HepG2 (cell line): Measurements from ENCODE around the gene ARHGEF39. TPM values are rescaled to one million over a fixed set of nuclear protein-coding genes. Genes with fewer than 3 reads are reported as not detected.

ENCODE experiments used
- ESRRA ChIP-seq: sonication (generic); formaldehyde crosslinking; IDR thresholded peaks from 2 replicates; pipeline ENCODE4 v1.5.1; 2020; ENCODE audit warnings: mild to moderate bottlenecking, low read depth, missing genetic modification reagents
- IKZF1 ChIP-seq: fragments of 450-650 bp; IDR thresholded peaks from 2 replicates; pipeline ENCODE4 v1.7.1; 2016
- IRX3 ChIP-seq: sonication (generic); formaldehyde crosslinking; IDR thresholded peaks from 2 replicates; pipeline ENCODE4 v1.8.1; 2023; ENCODE audit warnings: mild to moderate bottlenecking, low read depth, missing genetic modification reagents, borderline replicate concordance
- KLF6 ChIP-seq: IDR thresholded peaks from 2 replicates; pipeline ENCODE4 v1.8.0; 2016; ENCODE audit warnings: missing biosample characterization, missing genetic modification reagents
- REPIN1 ChIP-seq: sonication (generic); formaldehyde crosslinking; IDR thresholded peaks from 2 replicates; pipeline ENCODE4 v1.8.0; 2022; ENCODE audit warnings: missing genetic modification reagents, low read depth, mild to moderate bottlenecking, borderline replicate concordance
- SRF ChIP-seq: IDR thresholded peaks from 2 replicates; pipeline ENCODE4 v1.6.1; 2011; ENCODE audit warnings: mild to moderate bottlenecking, low read depth, low read length, moderate library complexity
- TAF1 ChIP-seq: sonication (generic); formaldehyde crosslinking; IDR thresholded peaks from 2 replicates; pipeline ENCODE4 v1.4.0; 2020; ENCODE audit warnings: missing genetic modification reagents
- TMF1 ChIP-seq: sonication (generic); formaldehyde crosslinking; IDR thresholded peaks from 2 replicates; pipeline ENCODE4 v1.8.1; 2022; ENCODE audit warnings: low read depth, missing genetic modification reagents
- ZNF260 ChIP-seq: sonication (generic); formaldehyde crosslinking; IDR thresholded peaks from 2 replicates; pipeline ENCODE4 v1.4.0; 2020; ENCODE audit warnings: missing genetic modification reagents, low read depth, mild to moderate bottlenecking, borderline replicate concordance
- ZNF326 ChIP-seq: sonication (generic); formaldehyde crosslinking; IDR thresholded peaks from 2 replicates; pipeline ENCODE4 v1.4.0; 2020; ENCODE audit warnings: missing genetic modification reagents, borderline replicate concordance
- ZNF343 ChIP-seq: sonication (generic); formaldehyde crosslinking; IDR thresholded peaks from 2 replicates; pipeline ENCODE4 v1.4.0; 2020; ENCODE audit warnings: mild to moderate bottlenecking, missing genetic modification reagents
- ZNF354B ChIP-seq: sonication (generic); formaldehyde crosslinking; IDR thresholded peaks from 2 replicates; pipeline ENCODE4 v1.8.0; 2022; ENCODE audit warnings: mild to moderate bottlenecking, missing genetic modification reagents
- ZNF367 ChIP-seq: sonication (generic); formaldehyde crosslinking; IDR thresholded peaks from 2 replicates; pipeline ENCODE4 v1.4.0; 2020; ENCODE audit warnings: missing genetic modification reagents, borderline replicate concordance
- ZNF432 ChIP-seq: sonication (generic); formaldehyde crosslinking; IDR thresholded peaks from 2 replicates; pipeline ENCODE4 v1.5.0; 2020; ENCODE audit warnings: missing genetic modification reagents, mild to moderate bottlenecking, borderline replicate concordance
- ZNF558 ChIP-seq: sonication (generic); formaldehyde crosslinking; IDR thresholded peaks from 2 replicates; pipeline ENCODE4 v1.9.0; 2022; ENCODE audit warnings: mild to moderate bottlenecking, missing genetic modification reagents, borderline replicate concordance
- ZNF775 ChIP-seq: sonication (generic); formaldehyde crosslinking; IDR thresholded peaks from 2 replicates; pipeline ENCODE4 v1.4.0; 2020; ENCODE audit warnings: missing genetic modification reagents, mild to moderate bottlenecking, moderate library complexity, borderline replicate concordance
- ZNF839 ChIP-seq: sonication (generic); formaldehyde crosslinking; IDR thresholded peaks from 2 replicates; pipeline ENCODE4 v1.4.0; 2020; ENCODE audit warnings: missing genetic modification reagents, mild to moderate bottlenecking, borderline replicate concordance
- polyA plus RNA-seq, 8 experiments: library from polyadenylated mRNA; depleted of rRNA in 3 of 8; stranded (reverse) in 7 of 8; unstranded in 1 of 8; fragments of >200 nt; fragmentation: Illumina TruSeq in 4 of 8; extraction: Trizol in 4 of 8; gene quantifications; 2 replicates each; pipeline versions ENCODE4 v1.2.1 to v1.2.3, GENCODE V29; 2011 to 2016; ENCODE audit warnings: low read depth in 4 of 8, missing spikeins in 1 of 8, mixed read lengths in 1 of 8; ENCODE audit not compliant: insufficient read depth in 1 of 8
- total RNA-seq, 5 experiments: library from RNA; depleted of rRNA; stranded (reverse); fragments of >200 nt; fragmentation: Illumina TruSeq; extraction: Trizol; gene quantifications; 2 replicates each; pipeline ENCODE4 v1.2.3, GENCODE V29; 2016; ENCODE audit warnings: low read depth in 1 of 5
- TF ChIP-seq, protein P1 (sequence below): IDR thresholded peaks from 2 replicates; pipeline ENCODE4 v1.6.1; 2016; ENCODE audit warnings: missing compliant biosample characterization, missing genetic modification reagents, borderline replicate concordance
- TF ChIP-seq, protein P2 (sequence below): sonication (generic); formaldehyde crosslinking; IDR thresholded peaks from one replicate; pipeline ENCODE4 v1.5.1; 2020; ENCODE audit warnings: mild to moderate bottlenecking, missing genetic modification reagents; ENCODE audit errors: not compliant biosample characterization
- TF ChIP-seq, protein P3 (sequence below): sonication (generic); formaldehyde crosslinking; conservative IDR thresholded peaks from 2 replicates; pipeline ENCODE4 v1.4.0; 2020; ENCODE audit warnings: missing genetic modification reagents

Gene ARHGEF39
- total and polyA plus RNA-seq, 2 of the 13 experiments (the other 11 are each of a cell fraction or from before 2014, with no cell fraction given), result 11.2 to 12.3 TPM

DNA sequence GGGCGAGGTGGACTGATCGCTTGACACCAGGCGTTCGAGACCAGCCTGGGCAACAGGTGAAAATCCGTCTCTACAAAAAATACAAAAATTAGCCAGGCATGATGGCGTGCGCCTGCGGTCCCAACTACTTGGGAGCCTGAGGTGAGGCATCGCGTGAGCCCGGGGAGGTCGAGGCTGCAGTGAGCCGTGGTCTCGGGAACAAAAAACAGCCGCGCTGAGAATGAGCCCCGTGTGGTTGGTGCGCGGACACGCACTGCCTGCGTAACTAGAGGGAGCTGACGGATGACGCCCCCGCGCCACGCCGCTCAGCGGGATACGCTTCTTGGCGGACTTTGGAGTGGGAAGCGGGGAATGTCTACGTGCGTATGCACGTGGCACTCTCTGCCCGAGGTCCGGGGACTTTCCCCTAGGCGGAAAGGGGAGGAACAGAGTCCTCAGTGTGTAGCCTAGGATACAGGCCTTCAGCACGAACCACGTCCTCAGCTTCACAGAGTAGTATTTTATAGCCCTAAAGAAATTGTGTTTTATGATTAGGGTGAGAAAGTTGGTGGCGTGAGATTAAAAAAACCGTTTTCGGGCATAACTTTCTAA lies 7.4 kb downstream of the ARHGEF39 start, which contains the start of gene RMRP (continued):
- TF ChIP-seq, protein P1, sequence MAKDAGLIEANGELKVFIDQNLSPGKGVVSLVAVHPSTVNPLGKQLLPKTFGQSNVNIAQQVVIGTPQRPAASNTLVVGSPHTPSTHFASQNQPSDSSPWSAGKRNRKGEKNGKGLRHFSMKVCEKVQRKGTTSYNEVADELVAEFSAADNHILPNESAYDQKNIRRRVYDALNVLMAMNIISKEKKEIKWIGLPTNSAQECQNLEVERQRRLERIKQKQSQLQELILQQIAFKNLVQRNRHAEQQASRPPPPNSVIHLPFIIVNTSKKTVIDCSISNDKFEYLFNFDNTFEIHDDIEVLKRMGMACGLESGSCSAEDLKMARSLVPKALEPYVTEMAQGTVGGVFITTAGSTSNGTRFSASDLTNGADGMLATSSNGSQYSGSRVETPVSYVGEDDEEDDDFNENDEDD, result peak; percentile 98
- TF ChIP-seq ZNF775 (CRISPR knock-in tag) (no peak), ZNF367 (CRISPR knock-in tag) (peak; percentile 96; the same call in 1 of the 2 replicates), KLF6 (peak; percentile 89), TMF1 (CRISPR knock-in tag) (peak; percentile 94), ZNF432 (CRISPR knock-in tag) (no peak), ZNF558 (CRISPR knock-in tag) (peak; percentile 95), ESRRA (CRISPR knock-in tag) (peak; percentile 87), TAF1 (CRISPR knock-in tag) (peak; percentile 51), IKZF1 (no peak), ZNF839 (CRISPR knock-in tag) (peak; percentile 53; the same call in 1 of the 2 replicates), ZNF343 (peak; percentile 89), SRF (no peak), ZNF260 (CRISPR knock-in tag) (no peak), REPIN1 (CRISPR knock-in tag) (peak; percentile 99), ZNF326 (no peak), ZNF354B (CRISPR knock-in tag) (peak; percentile 94; the same call in 1 of the 2 replicates), IRX3 (peak; percentile 90; the same call in 1 of the 2 replicates)
- TF ChIP-seq, protein P2, sequence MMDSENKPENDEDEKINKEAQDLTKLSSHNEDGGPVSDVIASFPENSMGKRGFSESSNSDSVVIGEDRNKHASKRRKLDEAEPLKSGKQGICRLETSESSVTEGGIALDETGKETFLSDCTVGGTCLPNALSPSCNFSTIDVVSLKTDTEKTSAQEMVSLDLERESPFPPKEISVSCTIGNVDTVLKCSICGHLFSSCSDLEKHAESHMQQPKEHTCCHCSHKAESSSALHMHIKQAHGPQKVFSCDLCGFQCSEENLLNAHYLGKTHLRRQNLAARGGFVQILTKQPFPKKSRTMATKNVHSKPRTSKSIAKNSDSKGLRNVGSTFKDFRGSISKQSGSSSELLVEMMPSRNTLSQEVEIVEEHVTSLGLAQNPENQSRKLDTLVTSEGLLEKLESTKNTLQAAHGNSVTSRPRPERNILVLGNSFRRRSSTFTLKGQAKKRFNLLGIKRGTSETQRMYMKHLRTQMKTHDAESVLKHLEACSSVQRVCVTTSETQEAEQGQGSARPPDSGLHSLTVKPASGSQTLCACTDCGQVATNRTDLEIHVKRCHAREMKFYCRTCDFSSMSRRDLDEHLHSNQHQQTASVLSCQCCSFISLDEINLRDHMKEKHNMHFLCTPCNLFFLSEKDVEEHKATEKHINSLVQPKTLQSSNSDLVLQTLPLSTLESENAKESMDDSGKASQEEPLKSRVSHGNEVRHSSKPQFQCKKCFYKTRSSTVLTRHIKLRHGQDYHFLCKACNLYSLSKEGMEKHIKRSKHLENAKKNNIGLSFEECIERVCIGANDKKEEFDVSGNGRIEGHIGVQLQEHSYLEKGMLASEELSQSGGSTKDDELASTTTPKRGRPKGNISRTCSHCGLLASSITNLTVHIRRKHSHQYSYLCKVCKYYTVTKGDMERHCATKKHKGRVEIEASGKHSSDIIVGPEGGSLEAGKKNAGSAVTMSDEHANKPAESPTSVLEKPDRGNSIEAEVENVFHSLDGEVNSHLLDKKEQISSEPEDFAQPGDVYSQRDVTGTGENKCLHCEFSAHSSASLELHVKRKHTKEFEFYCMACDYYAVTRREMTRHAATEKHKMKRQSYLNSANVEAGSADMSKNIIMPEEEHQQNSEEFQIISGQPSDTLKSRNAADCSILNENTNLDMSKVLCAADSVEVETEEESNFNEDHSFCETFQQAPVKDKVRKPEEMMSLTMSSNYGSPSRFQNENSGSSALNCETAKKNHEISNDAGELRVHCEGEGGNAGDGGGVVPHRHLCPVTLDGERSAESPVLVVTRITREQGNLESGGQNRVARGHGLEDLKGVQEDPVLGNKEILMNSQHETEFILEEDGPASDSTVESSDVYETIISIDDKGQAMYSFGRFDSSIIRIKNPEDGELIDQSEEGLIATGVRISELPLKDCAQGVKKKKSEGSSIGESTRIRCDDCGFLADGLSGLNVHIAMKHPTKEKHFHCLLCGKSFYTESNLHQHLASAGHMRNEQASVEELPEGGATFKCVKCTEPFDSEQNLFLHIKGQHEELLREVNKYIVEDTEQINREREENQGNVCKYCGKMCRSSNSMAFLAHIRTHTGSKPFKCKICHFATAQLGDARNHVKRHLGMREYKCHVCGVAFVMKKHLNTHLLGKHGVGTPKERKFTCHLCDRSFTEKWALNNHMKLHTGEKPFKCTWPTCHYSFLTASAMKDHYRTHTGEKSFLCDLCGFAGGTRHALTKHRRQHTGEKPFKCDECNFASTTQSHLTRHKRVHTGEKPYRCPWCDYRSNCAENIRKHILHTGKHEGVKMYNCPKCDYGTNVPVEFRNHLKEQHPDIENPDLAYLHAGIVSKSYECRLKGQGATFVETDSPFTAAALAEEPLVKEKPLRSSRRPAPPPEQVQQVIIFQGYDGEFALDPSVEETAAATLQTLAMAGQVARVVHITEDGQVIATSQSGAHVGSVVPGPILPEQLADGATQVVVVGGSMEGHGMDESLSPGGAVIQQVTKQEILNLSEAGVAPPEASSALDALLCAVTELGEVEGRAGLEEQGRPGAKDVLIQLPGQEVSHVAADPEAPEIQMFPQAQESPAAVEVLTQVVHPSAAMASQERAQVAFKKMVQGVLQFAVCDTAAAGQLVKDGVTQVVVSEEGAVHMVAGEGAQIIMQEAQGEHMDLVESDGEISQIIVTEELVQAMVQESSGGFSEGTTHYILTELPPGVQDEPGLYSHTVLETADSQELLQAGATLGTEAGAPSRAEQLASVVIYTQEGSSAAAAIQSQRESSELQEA (CRISPR knock-in tag), result peak; percentile 75
- TF ChIP-seq, protein P3, sequence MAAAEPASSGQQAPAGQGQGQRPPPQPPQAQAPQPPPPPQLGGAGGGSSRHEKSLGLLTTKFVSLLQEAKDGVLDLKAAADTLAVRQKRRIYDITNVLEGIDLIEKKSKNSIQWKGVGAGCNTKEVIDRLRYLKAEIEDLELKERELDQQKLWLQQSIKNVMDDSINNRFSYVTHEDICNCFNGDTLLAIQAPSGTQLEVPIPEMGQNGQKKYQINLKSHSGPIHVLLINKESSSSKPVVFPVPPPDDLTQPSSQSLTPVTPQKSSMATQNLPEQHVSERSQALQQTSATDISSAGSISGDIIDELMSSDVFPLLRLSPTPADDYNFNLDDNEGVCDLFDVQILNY (CRISPR knock-in tag), result peak; percentile 50; the same call in 1 of the 2 replicates
